ENCODE results near the gene ZIM2. TPM values are rescaled to one million over a fixed set of nuclear protein-coding genes. Genes with fewer than 3 reads are reported as not detected.

Gene ZIM2
- total and polyA plus RNA-seq, 9 of the 15 experiments (the other 6 are each of a cell fraction or from before 2014, with no cell fraction given), result not detected

DNA sequence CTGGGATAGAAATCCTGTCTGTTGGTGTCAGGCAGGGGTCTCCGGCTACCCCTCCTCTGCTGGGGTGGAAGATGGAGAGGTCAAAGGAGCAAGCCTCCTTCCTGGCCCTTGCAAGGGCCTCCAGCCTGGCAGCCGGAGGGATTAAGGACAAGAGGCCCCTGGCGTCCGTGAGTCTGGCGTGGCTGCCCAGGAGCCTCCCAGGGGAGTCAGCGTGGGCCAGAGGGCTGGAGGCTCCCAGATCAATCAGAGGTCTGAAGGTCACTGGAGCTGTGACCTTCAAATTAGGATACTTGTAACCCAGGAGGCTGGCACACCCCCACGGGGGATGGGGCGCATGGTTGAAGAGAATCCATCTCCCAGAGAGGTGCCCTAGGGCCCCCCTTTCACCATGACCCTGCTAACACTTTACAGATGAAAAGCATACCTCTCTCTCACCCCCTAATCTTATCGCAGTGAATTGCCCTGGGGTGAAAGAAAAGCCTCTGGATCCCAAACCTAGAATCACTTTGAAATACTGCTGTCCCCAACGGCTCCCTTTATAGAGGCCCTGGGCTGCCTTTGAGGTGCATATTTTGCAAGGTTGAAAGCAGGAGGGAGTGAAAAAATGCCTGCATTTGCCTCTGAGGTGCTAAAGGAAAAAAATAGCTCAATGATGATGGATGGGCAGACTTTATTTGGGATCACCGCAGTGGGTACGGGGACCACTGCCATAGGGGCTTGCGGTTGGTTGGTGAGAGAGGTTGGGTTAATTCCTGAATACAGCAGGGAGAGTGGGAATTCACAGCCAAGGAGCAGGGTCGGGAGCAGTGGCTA is 44.9 kb upstream of the ZIM2 start:
- ATAC-seq (no peak), DNase-seq (ENCODE audit: extremely low read depth in 1 of 4, low spot score in 3 of 4) (no peak), FAIRE-seq (no peak)
- H3K4me1 ChIP-seq (replicated peaks in 1 of 2; ENCODE audit: control insufficient read depth in 2 of 2, insufficient read depth in 2 of 2, low read length in 2 of 2), result no peaks in the 10 kb centered on the region
- H3K4me3 ChIP-seq, result no peak overlapping the region
- TF ChIP-seq CBFA2T2 (conservative IDR thresholded peaks at IDR 0.05), result no peak
- TF ChIP-seq EP300 (IDR thresholded peaks at IDR 0.05; ENCODE audit: low read length), result no peak
- TF ChIP-seq CTBP1 (IDR thresholded peaks at IDR 0.05; ENCODE audit: borderline replicate concordance), result no peak
- no peak for TF ChIP-seq PCBP2 (IDR thresholded peaks at IDR 0.05; ENCODE audit: low read depth, low read length, poor library complexity, severe bottlenecking)
- no peak for TF ChIP-seq ILF3 (IDR thresholded peaks at IDR 0.05; ENCODE audit: borderline replicate concordance)
- TF ChIP-seq PHTF2 (CRISPR knock-in tag; IDR thresholded peaks at IDR 0.05), result no peak
- no peak for TF ChIP-seq ZNF316 (IDR thresholded peaks at IDR 0.05)
- no peak overlapping the region for H3K27ac ChIP-seq (ENCODE audit: extremely low read depth, low read depth, low read length)
- no peaks in the 10 kb centered on the region for H3K36me3 ChIP-seq (ENCODE audit: control insufficient read depth, insufficient read depth, low read length)
- H3K4me2 ChIP-seq (ENCODE audit: insufficient read depth, low read length), result no peak overlapping the region
- intact Hi-C loops (cut with micrococcal nuclease) (no loop called here), in situ Hi-C loops (cut with MboI) (no loop called here)
- H3K9ac ChIP-seq (ENCODE audit: insufficient read depth in 1 of 2, low read depth in 2 of 2, low read length in 2 of 2), result no peak overlapping the region
- no TSS peak for BruUV-seq (replicated peaks)
- no peaks in the 10 kb centered on the region for H3K27me3 ChIP-seq (ENCODE audit: control insufficient read depth in 2 of 2, insufficient read depth in 2 of 2, low read length in 2 of 2)
- ChIA-PET POLR2A (no interaction called here), CTCF (ENCODE audit: low intra/inter-chr PET ratio) (no interaction called here)
- H3K9me3 ChIP-seq (replicated peaks; ENCODE audit: control insufficient read depth, insufficient read depth, low read depth, low read length), result no peaks in the 10 kb centered on the region; the same call in 1 of the 2 replicates
- H2AFZ ChIP-seq (ENCODE audit: low read depth, low read length), result no peak overlapping the region
- no peaks in the 10 kb centered on the region for H3K9me1 ChIP-seq (ENCODE audit: control insufficient read depth, insufficient read depth, low read length)
- no peaks in the 10 kb centered on the region for H3K79me2 ChIP-seq (ENCODE audit: control insufficient read depth, insufficient read depth, low read length)
- 2% methylated on average over 14 of the region's 14 CpGs for WGBS (ENCODE audit: insufficient coverage, low coverage, missing lambda C conversion rate)
- H4K20me1 ChIP-seq (replicated peaks; ENCODE audit: control insufficient read depth, insufficient read depth, low read length), result no peaks in the 10 kb centered on the region
